PC-9 (cell line): Measurements from ENCODE around the gene CAPN7. TPM values are rescaled to one million over a fixed set of nuclear protein-coding genes. Genes with fewer than 3 reads are reported as not detected.

Source experiments
- BruUV-seq: library from RNA; stranded (reverse); fragments of 400-500 nt; replicated peaks from 2 replicates; lab custom pipeline; 2021; lab: Mats Ljungman, UMichigan
- CTCF ChIA-PET: fragments of 300-600 bp; sonication (Branson Sonifier 250); formaldehyde crosslinking; loops from one replicate; lab custom pipeline; 2022; ENCODE audit warnings: antibody characterized with exemption; lab: Charles Lee
- POLR2A ChIA-PET: fragments of 300-600 bp; sonication (Branson Sonifier 250); formaldehyde crosslinking; loops from one replicate; lab custom pipeline; 2022; ENCODE audit warnings: antibody characterized with exemption; ENCODE audit not compliant: unreplicated experiment; lab: Charles Lee
- DNase-seq, 2 experiments: peaks; one replicate each; pipeline versions ENCODE4 v3.0.0 to v3.0.0-alpha.2; 2015 to 2022; ENCODE audit warnings: mixed read lengths in 1 of 2
- H2AFZ ChIP-seq: fragments of 200-600 bp; sonication (generic); 2 replicates; pipeline ENCODE4 v1.8.1; 2017; ENCODE audit warnings: antibody characterized with exemption
- H3F3A ChIP-seq: fragments of 200-600 bp; sonication (generic); 2 replicates; pipeline ENCODE4 v1.8.1; 2017; ENCODE audit warnings: antibody characterized with exemption, mild to moderate bottlenecking, low read depth; ENCODE audit not compliant: insufficient read depth
- H3K27ac ChIP-seq: fragments of 200-600 bp; sonication (generic); 2 replicates; pipeline ENCODE4 v1.6.1; 2016; ENCODE audit warnings: mixed run types
- H3K27me3 ChIP-seq: fragments of 200-600 bp; sonication (generic); 2 replicates; pipeline ENCODE4 v1.6.1; 2016; ENCODE audit warnings: low read depth, mixed run types; ENCODE audit not compliant: insufficient read depth
- H3K36me3 ChIP-seq: fragments of 200-600 bp; sonication (generic); 2 replicates; pipeline ENCODE4 v1.6.1; 2016; ENCODE audit warnings: low read depth, mixed run types
- H3K4me1 ChIP-seq: fragments of 200-600 bp; sonication (generic); replicated peaks from 2 replicates; pipeline ENCODE4 v1.6.1; 2016; ENCODE audit warnings: mixed run types; ENCODE audit not compliant: insufficient read depth
- H3K4me2 ChIP-seq: fragments of 200-600 bp; sonication (generic); 2 replicates; pipeline ENCODE4 v1.6.1; 2017; ENCODE audit warnings: mixed run types
- H3K4me3 ChIP-seq: fragments of 200-600 bp; sonication (generic); 2 replicates; pipeline ENCODE4 v1.6.1; 2016; ENCODE audit warnings: mixed run types
- H3K79me2 ChIP-seq: fragments of 200-600 bp; sonication (generic); 2 replicates; pipeline ENCODE4 v1.6.1; 2017; ENCODE audit warnings: low read depth, mixed run types
- H3K9me2 ChIP-seq: fragments of 200-600 bp; sonication (generic); 2 replicates; pipeline ENCODE4 v1.8.1; 2017; ENCODE audit warnings: mild to moderate bottlenecking; ENCODE audit not compliant: insufficient read depth
- H3K9me3 ChIP-seq: fragments of 200-600 bp; sonication (generic); 2 replicates; pipeline ENCODE4 v1.8.1; 2016; ENCODE audit warnings: low read depth; ENCODE audit not compliant: insufficient read depth
- H4K20me1 ChIP-seq: fragments of 200-600 bp; sonication (generic); 2 replicates; pipeline ENCODE4 v1.8.1; 2017; ENCODE audit not compliant: insufficient read depth
- EZH2 ChIP-seq: fragments of 200-600 bp; sonication (generic); IDR thresholded peaks from 2 replicates; pipeline ENCODE4 v1.8.0; 2017; ENCODE audit warnings: antibody characterized with exemption, low read depth
- intact Hi-C: fragments of 100-400 bp; cut with micrococcal nuclease; formaldehyde crosslinking; loops from one replicate; pipeline ENCODE4 v1.10.0; 2022; ENCODE audit not compliant: unreplicated experiment
- total RNA-seq: library from RNA; stranded (reverse); gene quantifications from 2 replicates; pipeline ENCODE4 v1.2.3, GENCODE V29; 2021
- TF ChIP-seq, protein P1 (sequence below): fragments of 200-600 bp; sonication (generic); conservative IDR thresholded peaks from 2 replicates; pipeline ENCODE4 v1.6.1; 2017; ENCODE audit warnings: mixed run types, antibody characterized with exemption, mild to moderate bottlenecking, moderate library complexity

Gene CAPN7
- total RNA-seq, 1 experiment from 2014 or later, result 28.5 TPM

DNA sequence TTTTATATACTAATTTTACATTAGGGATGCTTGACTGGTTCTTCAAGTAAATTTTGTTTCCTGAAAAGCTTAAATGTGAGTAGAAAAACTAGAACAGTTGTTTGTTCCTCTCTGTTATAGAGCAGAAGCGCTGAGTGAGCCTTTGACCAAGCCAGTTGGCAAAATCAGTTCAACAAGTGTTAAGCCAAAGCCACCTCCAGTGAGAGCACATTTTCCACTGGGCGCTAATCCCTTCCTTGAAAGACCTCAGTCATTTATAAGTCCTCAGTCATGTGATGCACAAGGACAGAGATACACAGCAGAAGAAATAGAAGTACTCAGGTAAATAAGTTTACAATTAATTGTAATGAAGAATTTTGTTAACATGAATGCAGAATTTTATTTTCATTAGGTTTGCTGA, 14.6 kb downstream of the CAPN7 start:
- CTCF ChIA-PET, result no interaction called here
- no peak for DNase-seq
- no peaks in the 10 kb centered on the region for H3K4me1 ChIP-seq
- H3K4me2 ChIP-seq, result no peak overlapping the region
- POLR2A ChIA-PET, result no interaction called here
- TF ChIP-seq EZH2, result no peak
- TF ChIP-seq, protein P1, sequence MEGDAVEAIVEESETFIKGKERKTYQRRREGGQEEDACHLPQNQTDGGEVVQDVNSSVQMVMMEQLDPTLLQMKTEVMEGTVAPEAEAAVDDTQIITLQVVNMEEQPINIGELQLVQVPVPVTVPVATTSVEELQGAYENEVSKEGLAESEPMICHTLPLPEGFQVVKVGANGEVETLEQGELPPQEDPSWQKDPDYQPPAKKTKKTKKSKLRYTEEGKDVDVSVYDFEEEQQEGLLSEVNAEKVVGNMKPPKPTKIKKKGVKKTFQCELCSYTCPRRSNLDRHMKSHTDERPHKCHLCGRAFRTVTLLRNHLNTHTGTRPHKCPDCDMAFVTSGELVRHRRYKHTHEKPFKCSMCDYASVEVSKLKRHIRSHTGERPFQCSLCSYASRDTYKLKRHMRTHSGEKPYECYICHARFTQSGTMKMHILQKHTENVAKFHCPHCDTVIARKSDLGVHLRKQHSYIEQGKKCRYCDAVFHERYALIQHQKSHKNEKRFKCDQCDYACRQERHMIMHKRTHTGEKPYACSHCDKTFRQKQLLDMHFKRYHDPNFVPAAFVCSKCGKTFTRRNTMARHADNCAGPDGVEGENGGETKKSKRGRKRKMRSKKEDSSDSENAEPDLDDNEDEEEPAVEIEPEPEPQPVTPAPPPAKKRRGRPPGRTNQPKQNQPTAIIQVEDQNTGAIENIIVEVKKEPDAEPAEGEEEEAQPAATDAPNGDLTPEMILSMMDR, result no peak
- H3K36me3 ChIP-seq, result peaks cover 45% of the 10 kb centered on the region; the same call in 1 of the 2 replicates
- no peak overlapping the region for H3K4me3 ChIP-seq
- H3K27me3 ChIP-seq, result no peaks in the 10 kb centered on the region
- no peaks in the 10 kb centered on the region for H3K79me2 ChIP-seq
- H4K20me1 ChIP-seq, result peaks cover 5% of the 10 kb centered on the region; the same call in 1 of the 2 replicates
- H3K9me2 ChIP-seq, result no peaks in the 10 kb centered on the region
- H3K27ac ChIP-seq, result no peak overlapping the region
- no peaks in the 10 kb centered on the region for H3F3A ChIP-seq
- no peaks in the 10 kb centered on the region for H3K9me3 ChIP-seq
- no peak overlapping the region for H2AFZ ChIP-seq
- intact Hi-C loops, result no loop called here
- BruUV-seq, result no TSS peak

DNA sequence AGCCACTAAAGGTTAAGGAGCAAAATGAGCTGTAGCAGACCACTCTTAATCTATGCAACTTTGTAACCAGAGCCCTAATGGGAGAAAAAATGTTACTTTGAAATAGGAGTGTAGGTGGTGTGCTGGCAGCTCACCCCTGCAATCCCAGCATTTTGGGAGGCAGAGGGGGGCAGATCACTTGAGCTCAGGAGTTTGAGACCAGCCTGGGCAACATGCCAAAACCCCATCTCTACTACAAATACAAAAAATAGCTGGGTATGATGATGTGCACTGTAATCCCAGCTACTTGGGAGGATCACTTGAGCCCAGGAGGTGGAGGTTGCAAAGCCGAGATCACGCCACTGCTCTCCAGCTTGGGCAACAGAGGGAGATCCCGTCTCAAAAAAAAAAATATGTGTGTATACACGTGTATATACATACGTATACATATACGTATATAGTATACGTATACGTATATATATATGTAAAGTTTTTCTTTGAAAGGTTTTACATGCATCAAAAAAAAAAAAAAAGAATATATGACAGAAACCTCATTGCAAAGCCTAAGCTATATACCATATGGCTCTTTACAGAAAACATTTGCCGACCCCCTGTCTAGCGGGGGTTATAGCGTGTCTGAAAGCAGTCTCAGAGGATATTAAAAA, 15.7 kb downstream of the CAPN7 start:
- no peaks in the 10 kb centered on the region for H3K4me1 ChIP-seq
- intact Hi-C loops, result no loop called here
- ChIA-PET CTCF (interaction anchor here (0.6 kb wide), 1 partner anchor 119 kb away, joined by 3 read pairs; no protein-coding TSS in a partner anchor), POLR2A (interaction anchor here (0.6 kb wide), 1 partner anchor 553 kb away, joined by 11 read pairs; no protein-coding TSS in a partner anchor)
- no peaks in the 10 kb centered on the region for H3K27me3 ChIP-seq
- H3F3A ChIP-seq, result no peaks in the 10 kb centered on the region
- peaks cover 49% of the 10 kb centered on the region; the same call in 1 of the 2 replicates for H3K36me3 ChIP-seq
- H3K4me2 ChIP-seq, result no peak overlapping the region
- no peak overlapping the region for H3K27ac ChIP-seq
- no peaks in the 10 kb centered on the region for H3K9me2 ChIP-seq
- no peak for TF ChIP-seq EZH2
- TF ChIP-seq, protein P1, result no peak
- no peak overlapping the region for H2AFZ ChIP-seq
- no peaks in the 10 kb centered on the region for H3K9me3 ChIP-seq
- DNase-seq, result no peak
- H4K20me1 ChIP-seq, result peaks cover 5% of the 10 kb centered on the region; the same call in 1 of the 2 replicates
- no TSS peak for BruUV-seq
- no peak overlapping the region for H3K4me3 ChIP-seq
- H3K79me2 ChIP-seq, result no peaks in the 10 kb centered on the region

DNA sequence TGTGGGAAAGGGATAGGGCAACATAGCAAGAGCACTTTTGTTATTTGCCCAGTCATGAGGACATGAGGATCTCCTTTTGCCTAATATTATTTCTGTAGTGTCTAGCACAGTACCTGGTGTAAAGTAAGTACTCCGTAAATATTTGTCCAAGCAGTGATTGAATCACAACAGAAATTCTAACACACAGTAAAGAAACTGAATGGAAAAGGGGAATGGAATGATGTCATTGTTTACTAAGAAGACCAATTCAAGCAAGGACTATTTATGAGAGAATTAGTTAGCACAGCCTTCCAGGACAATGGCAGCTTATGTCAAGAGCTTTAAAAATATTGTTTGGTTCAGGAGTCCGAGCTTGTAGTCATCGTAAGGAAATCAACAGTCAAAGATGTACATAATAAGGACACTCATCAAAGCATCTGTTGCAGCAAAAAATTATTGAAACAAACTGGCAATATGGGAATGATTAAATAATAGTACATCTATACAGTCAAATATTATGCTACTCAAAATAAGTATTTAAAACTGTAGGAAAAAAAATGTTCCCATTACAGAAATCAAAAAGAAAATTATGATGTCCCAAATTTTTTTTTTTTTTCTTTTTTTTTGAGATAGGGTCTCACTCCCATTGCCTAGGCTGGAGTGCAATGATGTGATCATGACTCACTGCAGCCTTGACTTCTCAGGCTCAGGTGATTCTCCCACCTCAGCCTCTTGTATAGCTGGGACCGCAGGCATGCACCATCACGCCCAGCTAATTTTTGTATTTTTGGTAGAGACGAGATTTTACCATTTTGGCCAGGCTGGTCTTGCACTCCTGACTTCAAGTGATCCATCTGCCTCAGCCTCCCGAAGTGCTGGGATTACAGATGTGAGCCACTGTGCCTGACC, 17.9 kb downstream of the CAPN7 start:
- no peak for DNase-seq
- CTCF ChIA-PET, result no interaction called here
- no TSS peak for BruUV-seq
- no peaks in the 10 kb centered on the region; the same call in 1 of the 2 replicates for H4K20me1 ChIP-seq
- intact Hi-C loops, result no loop called here
- H3K9me2 ChIP-seq, result no peaks in the 10 kb centered on the region
- H3K36me3 ChIP-seq, result peaks cover 41% of the 10 kb centered on the region; the same call in 1 of the 2 replicates
- no peak overlapping the region for H3K4me3 ChIP-seq
- POLR2A ChIA-PET, result no interaction called here
- no peak overlapping the region for H3K27ac ChIP-seq
- H3F3A ChIP-seq, result no peaks in the 10 kb centered on the region; the same call in 1 of the 2 replicates
- H3K27me3 ChIP-seq, result no peaks in the 10 kb centered on the region
- no peak overlapping the region for H2AFZ ChIP-seq
- TF ChIP-seq, protein P1, result no peak
- TF ChIP-seq EZH2, result no peak
- no peaks in the 10 kb centered on the region for H3K79me2 ChIP-seq
- H3K4me2 ChIP-seq, result no peak overlapping the region
- no peaks in the 10 kb centered on the region for H3K4me1 ChIP-seq
- H3K9me3 ChIP-seq, result no peaks in the 10 kb centered on the region
